ENCODE data around the gene CDH13.

The CDH13 gene

DNA sequence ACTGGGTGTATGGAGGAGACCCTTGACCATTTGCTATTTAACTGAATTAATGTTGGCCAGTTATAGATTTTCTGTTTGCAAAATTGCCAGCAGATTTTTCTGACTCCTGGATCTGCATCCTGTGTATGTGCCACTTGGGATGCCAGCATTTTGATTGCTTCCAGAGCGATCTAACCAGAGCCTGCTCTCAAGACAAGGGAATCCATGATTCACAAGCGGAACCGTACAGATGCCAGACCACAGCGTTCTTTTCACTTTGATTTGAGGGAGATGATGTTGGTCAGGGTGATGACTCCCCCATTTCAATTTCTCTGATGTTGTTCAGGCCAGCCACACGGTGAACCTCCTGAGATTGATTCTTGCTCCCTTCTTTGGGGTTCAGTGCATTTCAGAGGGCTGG lies 228.7 kb downstream of the CDH13 start:
- DNase-seq: no peak

- DNase-seq: no peak
Measured at GRCh38 chr16:82857693-82858365, 231.1 kb downstream of the CDH13 start.

DNA sequence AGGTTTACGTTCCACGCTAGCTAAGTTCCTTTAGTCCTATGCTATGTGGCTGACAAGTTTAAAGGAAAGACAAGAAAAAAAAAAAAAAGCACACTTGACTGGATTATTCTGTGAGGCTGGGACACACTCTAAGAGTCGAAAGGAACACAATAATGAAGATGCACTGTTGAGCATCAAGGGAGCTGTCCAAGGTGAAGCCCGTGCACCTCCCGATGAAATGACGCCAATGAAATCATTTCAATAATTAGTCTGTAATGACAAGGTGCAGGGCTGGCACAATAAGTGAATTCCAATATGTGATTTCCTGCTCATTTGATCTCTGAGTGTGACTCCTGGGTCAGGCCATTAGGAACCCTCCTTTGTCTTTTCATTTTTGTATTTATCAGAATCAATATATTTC lies 232.9 kb downstream of the CDH13 start:
- DNase-seq: no peak

DNA sequence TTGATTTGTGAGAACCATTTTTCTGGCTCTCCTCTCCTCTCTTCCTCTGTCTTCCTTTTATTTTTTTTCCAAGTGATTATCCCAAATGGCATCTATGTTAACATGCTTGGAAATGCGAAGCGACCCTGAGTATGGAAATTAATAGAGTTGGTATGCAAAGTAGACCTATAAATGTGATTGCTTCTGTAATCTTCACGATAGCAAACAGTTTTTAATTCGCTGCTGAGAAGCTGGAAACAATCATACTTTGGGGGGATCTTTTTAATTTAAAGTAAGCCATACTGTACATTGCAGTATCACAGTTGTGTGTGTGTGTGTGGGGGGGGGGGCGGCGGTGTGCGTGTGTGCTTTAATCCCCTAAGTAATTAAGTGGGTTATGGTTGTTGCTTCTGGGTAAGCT lies 233.3 kb downstream of the CDH13 start:
- DNase-seq: no peak

- DNase-seq: no peak
Measured at GRCh38 chr16:82862057-82862456, 235.3 kb downstream of the CDH13 start.

DNA sequence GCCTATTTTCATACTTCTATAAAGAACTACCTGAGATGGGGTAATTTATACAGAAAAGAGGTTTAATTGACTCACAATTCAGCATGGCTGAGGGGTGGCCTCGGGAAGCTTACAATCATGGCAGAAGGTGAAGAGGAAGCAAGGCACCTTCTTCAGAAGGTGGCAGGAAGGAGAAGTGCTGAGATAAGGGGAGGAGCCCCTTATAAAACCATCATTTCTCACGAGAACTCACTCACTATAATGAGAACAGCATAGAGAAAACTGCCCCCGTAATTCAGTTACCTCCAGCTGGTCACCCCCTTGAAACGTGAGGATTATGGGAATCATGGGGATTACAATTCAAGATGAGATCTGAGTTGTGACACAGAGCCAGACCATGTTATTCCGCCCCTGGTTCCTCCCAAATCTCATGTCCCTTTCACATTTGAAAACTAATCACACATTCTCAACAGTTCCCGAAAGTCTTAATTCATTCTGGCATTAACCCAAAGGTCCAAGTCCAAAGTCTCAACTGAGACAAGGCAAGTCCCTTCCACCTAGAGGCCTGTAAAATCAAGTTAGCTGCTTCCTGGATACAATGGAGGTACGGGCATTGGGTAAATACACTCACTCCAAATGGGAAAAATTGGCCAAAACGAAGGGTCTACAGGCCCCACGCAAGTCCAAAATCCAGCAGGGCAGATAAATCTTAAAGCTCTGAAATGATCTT lies 237.7 kb downstream of the CDH13 start:
- DNase-seq: no peak

DNA sequence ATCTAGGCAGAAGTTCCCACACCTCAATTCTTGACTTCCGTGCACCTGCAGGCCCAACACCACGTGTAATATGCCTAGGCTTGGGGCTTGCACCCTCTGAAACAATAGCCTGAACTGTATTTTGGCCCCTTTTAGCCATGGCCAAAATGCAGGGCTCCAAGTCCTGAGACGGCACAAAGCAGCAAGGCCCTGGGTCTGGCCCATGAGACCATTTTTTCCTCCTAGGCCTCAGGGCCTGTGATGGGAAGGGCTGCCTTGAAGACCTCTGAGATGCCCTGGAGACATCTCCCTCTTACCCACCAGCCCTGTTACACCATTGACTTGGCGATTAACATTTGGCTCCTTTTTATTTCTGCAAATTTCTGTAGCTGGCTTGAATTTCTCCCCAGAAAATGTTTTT lies 238.6 kb downstream of the CDH13 start:
- DNase-seq: no peak

GRCh38 chr16:82867485-82867884 lies 240.7 kb downstream of the CDH13 start:
- DNase-seq: no peak

GRCh38 chr16:82874271-82874670 lies 247.5 kb downstream of the CDH13 start:
- DNase-seq: no peak

- DNase-seq: no peak
Measured at GRCh38 chr16:82874672-82875071, 247.9 kb downstream of the CDH13 start.

DNA sequence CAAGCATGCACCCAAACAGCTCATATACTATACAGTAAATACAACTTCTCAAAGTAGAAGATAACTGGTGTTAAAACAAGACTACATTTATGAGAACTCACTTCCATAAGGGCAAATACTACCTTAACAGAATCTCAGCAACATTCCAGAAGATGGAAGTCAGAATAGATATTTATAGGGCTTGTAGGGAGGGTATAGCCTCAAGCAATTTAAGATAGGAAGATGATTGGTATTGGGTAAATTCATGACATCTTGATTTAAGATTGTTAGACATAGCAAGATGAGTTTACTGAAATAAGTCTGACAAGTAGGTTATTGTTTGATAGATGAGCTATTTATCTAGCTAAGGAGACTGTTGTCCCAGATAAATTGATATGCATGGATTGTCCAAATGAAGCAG lies 250.2 kb downstream of the CDH13 start:
- no peak for DNase-seq

DNA sequence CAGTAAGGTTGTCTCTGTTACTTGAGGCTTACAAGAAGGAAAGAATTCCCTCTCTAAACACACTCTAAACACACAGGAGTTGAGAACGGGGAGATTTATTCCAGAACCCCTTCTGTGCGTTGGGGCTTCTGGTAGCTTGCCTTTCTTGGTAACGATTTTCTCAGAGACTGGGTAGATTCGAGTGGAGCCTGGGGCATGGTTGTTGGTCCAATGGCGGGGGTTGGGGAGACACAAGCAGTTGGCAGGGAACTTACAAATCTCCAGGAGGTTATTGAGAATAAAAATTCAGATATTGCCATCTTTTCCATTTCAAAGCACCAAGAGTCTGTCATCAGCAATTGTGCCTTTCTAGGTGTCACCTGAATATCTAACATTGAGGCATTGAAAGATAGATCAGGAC lies 251.7 kb downstream of the CDH13 start:
- DNase-seq: no peak

GRCh38 chr16:82880346-82880745 lies 253.6 kb downstream of the CDH13 start:
- no peak for DNase-seq

GRCh38 chr16:82881516-82881915 lies 254.7 kb downstream of the CDH13 start:
- DNase-seq: no peak

DNA sequence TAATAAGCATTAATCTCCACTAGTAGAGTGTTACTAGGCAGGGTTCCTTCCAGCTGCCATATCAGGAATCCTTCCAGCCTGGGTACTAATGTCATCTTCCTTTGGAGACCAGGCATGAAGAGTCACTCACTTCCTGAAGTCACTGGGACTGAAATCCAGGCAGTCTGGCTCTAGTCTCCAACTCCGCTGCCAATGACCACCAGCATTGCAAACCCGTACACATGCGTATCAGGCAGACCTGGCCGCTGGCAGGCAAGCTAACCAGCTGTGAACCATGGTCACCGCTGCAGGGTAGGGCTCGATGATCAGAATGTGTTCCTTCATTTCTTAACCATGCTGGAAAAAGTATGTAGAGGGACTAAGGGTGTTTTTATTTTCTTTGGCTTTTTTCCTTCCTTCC lies 255.5 kb downstream of the CDH13 start:
- no peak for DNase-seq

GRCh38 chr16:82882982-82883835 lies 256.4 kb downstream of the CDH13 start:
- DNase-seq: no peak

DNA sequence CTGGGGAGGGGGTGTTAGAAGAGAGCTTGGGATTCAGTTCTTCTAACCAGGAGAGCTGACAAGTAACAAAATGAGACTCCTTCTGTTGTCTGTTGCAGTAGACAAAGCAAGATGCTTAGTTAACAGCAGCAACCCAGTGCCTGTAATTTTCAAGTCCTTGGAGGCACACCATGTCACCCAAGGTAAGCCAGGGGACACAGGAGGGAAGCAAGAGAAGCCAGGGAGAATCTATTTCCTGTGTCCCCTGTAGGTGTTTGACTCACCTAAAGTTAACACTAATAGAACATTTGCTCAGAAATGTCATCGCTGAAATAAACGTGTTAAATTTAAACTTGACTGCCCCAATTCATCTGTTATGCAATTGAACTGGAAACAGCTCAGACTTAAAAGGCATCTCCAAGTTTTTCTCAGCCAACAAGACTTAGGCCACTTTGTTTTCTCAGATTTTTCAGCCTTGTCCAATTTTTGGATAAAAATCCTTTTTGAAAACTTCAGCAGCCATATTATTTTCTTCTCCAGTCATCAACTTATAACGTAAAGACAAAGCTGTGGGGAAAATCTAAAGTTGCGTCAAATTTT lies 257.6 kb downstream of the CDH13 start:
- no peak for DNase-seq

DNA sequence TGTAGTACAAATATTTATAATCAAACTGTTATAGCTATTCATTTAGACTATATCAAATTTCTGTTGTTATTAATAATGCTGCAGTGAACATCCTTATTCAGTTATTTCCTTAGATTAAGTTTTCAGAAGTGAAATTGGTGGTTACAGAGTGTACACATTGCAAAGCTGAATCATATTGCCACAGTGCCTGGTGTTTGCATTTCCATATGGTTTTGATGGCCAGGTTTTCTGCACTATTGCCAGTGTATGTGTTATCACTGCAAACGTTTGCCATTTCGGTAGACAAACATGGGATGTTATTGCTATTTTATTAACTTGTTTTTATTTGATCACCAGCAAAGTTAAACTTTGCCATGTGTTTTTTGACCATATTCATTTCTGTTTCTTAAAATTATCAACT lies 259.4 kb downstream of the CDH13 start:
- DNase-seq: no peak

- no peak for DNase-seq
Measured at GRCh38 chr16:82888591-82889001, 261.8 kb downstream of the CDH13 start.

GRCh38 chr16:82891424-82891823 lies 264.7 kb downstream of the CDH13 start:
- no peak for DNase-seq

DNA sequence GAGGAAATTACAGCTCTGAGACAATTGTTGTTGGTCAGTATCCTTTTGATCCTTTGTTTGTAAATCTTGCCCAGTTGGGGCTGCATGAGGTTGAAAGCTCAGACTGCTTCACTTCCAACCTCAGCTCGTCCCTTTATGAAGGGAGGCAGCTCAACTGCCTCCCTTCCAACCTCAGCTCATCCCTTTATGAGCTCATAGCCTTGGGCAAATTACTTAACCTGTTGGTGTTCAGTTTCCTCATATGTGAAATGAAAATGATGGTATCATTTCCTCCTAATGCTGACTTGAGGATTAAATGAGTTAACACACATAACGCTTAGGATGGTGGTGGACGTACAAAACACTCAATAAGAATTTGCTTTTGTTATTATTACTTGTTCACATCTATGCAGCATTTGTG lies 265.1 kb downstream of the CDH13 start:
- no peak for DNase-seq

- DNase-seq: no peak
Measured at GRCh38 chr16:82892324-82892723, 265.6 kb downstream of the CDH13 start.

GRCh38 chr16:82895843-82896242 lies 269.1 kb downstream of the CDH13 start:
- DNase-seq: no peak

GRCh38 chr16:82899006-82899405 lies 272.2 kb downstream of the CDH13 start:
- no peak for DNase-seq

Measured in NCI-H226 (cell line).